Liver (tissue), 9 donors: ENCODE results near the gene PLA2G15. TPM values are rescaled to one million over a fixed set of nuclear protein-coding genes. Genes with fewer than 3 reads are reported as not detected.

ENCODE experiments used
- DNase-seq: peaks from one replicate; pipeline ENCODE4 v3.0.0-alpha.2; 2017; ENCODE audit warnings: low spot score
- H3K27ac ChIP-seq, 2 donors: one replicate each; pipeline ENCODE4 v1.7.0; 2013; ENCODE audit warnings: inconsistent platforms in 2 of 2, low read length in 2 of 2, control low read depth in 1 of 2, low read depth in 1 of 2, mild to moderate bottlenecking in 1 of 2
- H3K27me3 ChIP-seq, 4 donors: one replicate each; pipeline versions ENCODE4 v1.6.1 to v1.7.0; 2013; ENCODE audit warnings: low read length in 3 of 4, inconsistent platforms in 1 of 4, mild to moderate bottlenecking in 1 of 4, moderate library complexity in 1 of 4; ENCODE audit not compliant: control insufficient read depth in 4 of 4, insufficient read depth in 4 of 4
- H3K36me3 ChIP-seq, 4 donors: one replicate each; pipeline versions ENCODE4 v1.6.1 to v1.7.0; 2013; ENCODE audit warnings: low read length in 3 of 4, mild to moderate bottlenecking in 3 of 4, low read depth in 1 of 4, moderate library complexity in 1 of 4; ENCODE audit not compliant: control insufficient read depth in 4 of 4, insufficient read depth in 3 of 4
- H3K4me1 ChIP-seq, 4 donors: one replicate each; pipeline versions ENCODE4 v1.6.1 to v1.7.0; 2013; ENCODE audit warnings: low read length in 3 of 4, mild to moderate bottlenecking in 3 of 4, moderate library complexity in 1 of 4; ENCODE audit not compliant: control insufficient read depth in 4 of 4, insufficient read depth in 4 of 4
- H3K4me3 ChIP-seq, 3 donors: one replicate each; pipeline versions ENCODE4 v1.6.1 to v1.7.0; 2013; ENCODE audit warnings: low read length in 3 of 3, control low read depth in 1 of 3, low read depth in 1 of 3, mild to moderate bottlenecking in 1 of 3
- H3K9ac ChIP-seq, 2 donors: one replicate each; pipeline ENCODE4 v1.7.0; 2013; ENCODE audit warnings: low read length in 2 of 2, mild to moderate bottlenecking in 2 of 2, moderate library complexity in 2 of 2, control low read depth in 1 of 2, low read depth in 1 of 2
- H3K9me3 ChIP-seq, 4 donors: one replicate each; pipeline versions ENCODE4 v1.6.1 to v1.7.0; 2013; ENCODE audit warnings: low read length in 3 of 4; ENCODE audit not compliant: control insufficient read depth in 4 of 4
- ATF3 ChIP-seq: IDR thresholded peaks from 2 replicates; pipeline ENCODE4 v1.6.1; 2016; ENCODE audit warnings: antibody characterized with exemption
- CTCF ChIP-seq: fragments of 150-350 bp; IDR thresholded peaks from 2 replicates; pipeline ENCODE4 v1.5.1; 2017; ENCODE audit warnings: improper control_type of control experiment, low read depth, low read length; ENCODE audit not compliant: missing input control
- EGR1 ChIP-seq, 2 donors: IDR thresholded peaks; 2 replicates each; pipeline ENCODE4 v1.6.1; 2016 to 2018; ENCODE audit warnings: antibody characterized with exemption in 2 of 2, low read depth in 2 of 2
- FOXA1 ChIP-seq: IDR thresholded peaks from 2 replicates; pipeline ENCODE4 v1.6.1; 2016; ENCODE audit warnings: antibody characterized with exemption
- FOXA2 ChIP-seq: IDR thresholded peaks from 2 replicates; pipeline ENCODE4 v1.6.1; 2016; ENCODE audit warnings: antibody characterized with exemption
- GABPA ChIP-seq, 2 donors: IDR thresholded peaks in 1 of 2; conservative IDR thresholded peaks in 1 of 2; 2 replicates each; pipeline ENCODE4 v1.6.1; 2016; ENCODE audit warnings: antibody characterized with exemption in 2 of 2, mild to moderate bottlenecking in 1 of 2, moderate library complexity in 1 of 2
- HNF4A ChIP-seq, 2 donors: conservative IDR thresholded peaks; 2 replicates each; pipeline ENCODE4 v1.6.1; 2016; ENCODE audit warnings: antibody characterized with exemption in 2 of 2, mild to moderate bottlenecking in 2 of 2
- HNF4G ChIP-seq: IDR thresholded peaks from 2 replicates; pipeline ENCODE4 v1.6.1; 2016; ENCODE audit warnings: antibody characterized with exemption
- JUND ChIP-seq, 2 donors: IDR thresholded peaks; 2 replicates each; pipeline ENCODE4 v1.6.1; 2016; ENCODE audit warnings: antibody characterized with exemption in 2 of 2
- MAX ChIP-seq: IDR thresholded peaks from 2 replicates; pipeline ENCODE4 v1.6.1; 2016; ENCODE audit warnings: antibody characterized with exemption
- NR2F2 ChIP-seq: IDR thresholded peaks from 2 replicates; pipeline ENCODE4 v1.6.1; 2016; ENCODE audit warnings: antibody characterized with exemption
- RAD21 ChIP-seq, 2 donors: IDR thresholded peaks; 2 replicates each; pipeline ENCODE4 v1.6.1; 2016; ENCODE audit warnings: antibody characterized with exemption in 2 of 2, mild to moderate bottlenecking in 2 of 2
- RXRA ChIP-seq, 2 donors: IDR thresholded peaks; 2 replicates each; pipeline ENCODE4 v1.6.1; 2017 to 2018; ENCODE audit warnings: antibody characterized with exemption in 2 of 2, mild to moderate bottlenecking in 1 of 2
- SP1 ChIP-seq: IDR thresholded peaks from 2 replicates; pipeline ENCODE4 v1.6.1; 2018; ENCODE audit warnings: antibody characterized with exemption, mild to moderate bottlenecking
- TAF1 ChIP-seq: conservative IDR thresholded peaks from 2 replicates; pipeline ENCODE4 v1.6.1; 2016; ENCODE audit warnings: antibody characterized with exemption, mild to moderate bottlenecking
- YY1 ChIP-seq: IDR thresholded peaks from 2 replicates; pipeline ENCODE4 v1.6.1; 2016; ENCODE audit warnings: antibody characterized with exemption, mild to moderate bottlenecking
- ZBTB33 ChIP-seq: IDR thresholded peaks from 2 replicates; pipeline ENCODE4 v1.6.1; 2016; ENCODE audit warnings: antibody characterized with exemption
- WGBS: extraction: QIAGEN DNeasy Blood & Tissue Kit; methylation state at CpG from one replicate; pipeline ENCODE4 v1.1.7; 2013; 5-methylcytosine and 5-hydroxymethylcytosine counted together
- polyA plus RNA-seq, 2 donors: library from polyadenylated mRNA; stranded (reverse) in 1 of 2; unstranded in 1 of 2; fragments of 200-250 nt in 1 of 2; fragments of >200 nt in 1 of 2; fragmentation: Nextera tagmentation in 1 of 2; extraction: Ambion mirVana in 1 of 2; gene quantifications; one replicate each; pipeline versions ENCODE4 v1.2.1 to v1.2.3, GENCODE V29; 2013 to 2015
- total RNA-seq, 2 donors: library from RNA; depleted of rRNA; stranded (reverse); fragments of >200 nt; gene quantifications; one replicate each; pipeline ENCODE4 v1.2.3, GENCODE V29; 2014
- TF ChIP-seq, protein P1 (sequence below): IDR thresholded peaks from 2 replicates; pipeline ENCODE4 v1.6.1; 2016; ENCODE audit warnings: antibody characterized with exemption, mild to moderate bottlenecking
- donor health status: healthy.
- donor health status: healthy.
- donor health status: healthy.
- donor health status: healthy.
- donor health status: healthy.

PLA2G15 gene
- total and polyA plus RNA-seq, 4 donors, result 4.5 to 19.8 (median 15.1) TPM

DNA sequence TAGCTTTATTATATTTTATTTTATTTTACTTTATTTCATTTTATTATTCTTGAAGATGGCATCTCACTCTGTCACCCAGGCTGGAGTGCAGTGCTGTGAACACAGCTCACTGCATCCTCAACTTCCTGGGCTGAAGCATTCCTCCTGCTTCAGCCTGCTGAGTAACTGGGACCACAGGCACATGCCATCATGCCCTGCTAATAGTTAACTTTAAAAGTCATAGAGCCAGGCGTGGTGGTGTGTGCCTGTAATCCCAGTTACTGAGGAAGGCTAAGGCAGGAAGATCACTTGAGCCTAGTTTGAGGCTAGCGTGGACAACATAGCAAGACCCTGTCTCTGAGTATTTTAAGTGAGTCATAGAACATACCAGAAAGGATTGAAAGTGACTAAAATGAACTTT is 47.9 kb upstream of the PLA2G15 start (continued):
- TF ChIP-seq, protein P1, sequence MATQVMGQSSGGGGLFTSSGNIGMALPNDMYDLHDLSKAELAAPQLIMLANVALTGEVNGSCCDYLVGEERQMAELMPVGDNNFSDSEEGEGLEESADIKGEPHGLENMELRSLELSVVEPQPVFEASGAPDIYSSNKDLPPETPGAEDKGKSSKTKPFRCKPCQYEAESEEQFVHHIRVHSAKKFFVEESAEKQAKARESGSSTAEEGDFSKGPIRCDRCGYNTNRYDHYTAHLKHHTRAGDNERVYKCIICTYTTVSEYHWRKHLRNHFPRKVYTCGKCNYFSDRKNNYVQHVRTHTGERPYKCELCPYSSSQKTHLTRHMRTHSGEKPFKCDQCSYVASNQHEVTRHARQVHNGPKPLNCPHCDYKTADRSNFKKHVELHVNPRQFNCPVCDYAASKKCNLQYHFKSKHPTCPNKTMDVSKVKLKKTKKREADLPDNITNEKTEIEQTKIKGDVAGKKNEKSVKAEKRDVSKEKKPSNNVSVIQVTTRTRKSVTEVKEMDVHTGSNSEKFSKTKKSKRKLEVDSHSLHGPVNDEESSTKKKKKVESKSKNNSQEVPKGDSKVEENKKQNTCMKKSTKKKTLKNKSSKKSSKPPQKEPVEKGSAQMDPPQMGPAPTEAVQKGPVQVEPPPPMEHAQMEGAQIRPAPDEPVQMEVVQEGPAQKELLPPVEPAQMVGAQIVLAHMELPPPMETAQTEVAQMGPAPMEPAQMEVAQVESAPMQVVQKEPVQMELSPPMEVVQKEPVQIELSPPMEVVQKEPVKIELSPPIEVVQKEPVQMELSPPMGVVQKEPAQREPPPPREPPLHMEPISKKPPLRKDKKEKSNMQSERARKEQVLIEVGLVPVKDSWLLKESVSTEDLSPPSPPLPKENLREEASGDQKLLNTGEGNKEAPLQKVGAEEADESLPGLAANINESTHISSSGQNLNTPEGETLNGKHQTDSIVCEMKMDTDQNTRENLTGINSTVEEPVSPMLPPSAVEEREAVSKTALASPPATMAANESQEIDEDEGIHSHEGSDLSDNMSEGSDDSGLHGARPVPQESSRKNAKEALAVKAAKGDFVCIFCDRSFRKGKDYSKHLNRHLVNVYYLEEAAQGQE, result no peak
- no peak for TF ChIP-seq JUND (IDR thresholded peaks at IDR 0.05)

- TF ChIP-seq YY1, result no peak
- no peak for TF ChIP-seq FOXA2
- TF ChIP-seq HNF4A (conservative IDR thresholded peaks at IDR 0.05), result no peak
- no peak for TF ChIP-seq SP1
- no peak for TF ChIP-seq MAX
- TF ChIP-seq, protein P1, result no peak
- no peak for TF ChIP-seq TAF1
- TF ChIP-seq GABPA (IDR thresholded peaks at IDR 0.05 in 1 of 2, conservative IDR thresholded peaks at IDR 0.05 in 1 of 2), result no peak
- no peak for TF ChIP-seq FOXA1
- TF ChIP-seq EGR1 (IDR thresholded peaks at IDR 0.05; ENCODE audit: low read depth in 2 of 2), result no peak
- TF ChIP-seq RXRA (IDR thresholded peaks at IDR 0.05), result no peak
- TF ChIP-seq HNF4G, result no peak
- TF ChIP-seq NR2F2, result no peak
- TF ChIP-seq JUND (IDR thresholded peaks at IDR 0.05), result no peak
- no peak for TF ChIP-seq ZBTB33
- TF ChIP-seq CTCF, result no peak
- no peak for TF ChIP-seq RAD21 (IDR thresholded peaks at IDR 0.05)
- no peak for TF ChIP-seq ATF3
- Histone ChIP-seq H3K27ac (no peak overlapping the region), H3K36me3 (peaks cover 0 to 2% (median under 1%) of the 10 kb centered on the region in 4 donors), H3K4me3 (no peak overlapping the region), H3K27me3 (no peaks in the 10 kb centered on the region), H3K9ac (no peak overlapping the region), H3K4me1 (no peaks in the 10 kb centered on the region), H3K9me3 (no peaks in the 10 kb centered on the region)
- WGBS, result 81% methylated on average over 3 of the region's 3 CpGs
- no peak for DNase-seq
Measured at GRCh38 chr16:68200088-68200783, 44.9 kb upstream of the PLA2G15 start.
